Urinary bladder (tissue), 4 donors: ENCODE measurements around the gene METTL25B. TPM values are rescaled to one million over a fixed set of nuclear protein-coding genes. Genes with fewer than 3 reads are reported as not detected.
A peak's percentile ranks its signal among the peaks of the same experiment; 100 is the strongest.

Experiments
- DNase-seq: peaks from one replicate; pipeline ENCODE4 v3.0.0-alpha.2; 2015; ENCODE audit errors: extremely low spot score
- H3K27ac ChIP-seq: one replicate; pipeline ENCODE4 v1.5.1; 2013; ENCODE audit warnings: low read depth, mild to moderate bottlenecking, moderate library complexity
- H3K36me3 ChIP-seq: one replicate; pipeline ENCODE4 v1.6.1; 2013; ENCODE audit warnings: mild to moderate bottlenecking, moderate library complexity; ENCODE audit not compliant: insufficient read depth
- H3K4me1 ChIP-seq: one replicate; pipeline ENCODE4 v1.6.1; 2013; ENCODE audit warnings: mild to moderate bottlenecking, moderate library complexity; ENCODE audit not compliant: insufficient read depth
- H3K4me3 ChIP-seq: one replicate; pipeline ENCODE4 v1.5.1; 2013; ENCODE audit warnings: low read depth, low read length
- WGBS: extraction: QIAGEN DNeasy Blood & Tissue Kit; methylation state at CpG from one replicate; pipeline ENCODE4 v1.1.7; 2013; 5-methylcytosine and 5-hydroxymethylcytosine counted together
- polyA plus RNA-seq: library from polyadenylated mRNA; stranded (reverse); fragments of 200-250 nt; gene quantifications from one replicate; pipeline ENCODE4 v1.2.3, GENCODE V29; 2013
- total RNA-seq: library from RNA; depleted of rRNA; stranded (reverse); fragments of >200 nt; gene quantifications from one replicate; pipeline ENCODE4 v1.2.3, GENCODE V29; 2014
- donor health status: healthy with polysubstance abuse.
- donor health status: healthy.

METTL25B gene
- total and polyA plus RNA-seq, 2 donors = 11.4 to 32.6 TPM

DNA sequence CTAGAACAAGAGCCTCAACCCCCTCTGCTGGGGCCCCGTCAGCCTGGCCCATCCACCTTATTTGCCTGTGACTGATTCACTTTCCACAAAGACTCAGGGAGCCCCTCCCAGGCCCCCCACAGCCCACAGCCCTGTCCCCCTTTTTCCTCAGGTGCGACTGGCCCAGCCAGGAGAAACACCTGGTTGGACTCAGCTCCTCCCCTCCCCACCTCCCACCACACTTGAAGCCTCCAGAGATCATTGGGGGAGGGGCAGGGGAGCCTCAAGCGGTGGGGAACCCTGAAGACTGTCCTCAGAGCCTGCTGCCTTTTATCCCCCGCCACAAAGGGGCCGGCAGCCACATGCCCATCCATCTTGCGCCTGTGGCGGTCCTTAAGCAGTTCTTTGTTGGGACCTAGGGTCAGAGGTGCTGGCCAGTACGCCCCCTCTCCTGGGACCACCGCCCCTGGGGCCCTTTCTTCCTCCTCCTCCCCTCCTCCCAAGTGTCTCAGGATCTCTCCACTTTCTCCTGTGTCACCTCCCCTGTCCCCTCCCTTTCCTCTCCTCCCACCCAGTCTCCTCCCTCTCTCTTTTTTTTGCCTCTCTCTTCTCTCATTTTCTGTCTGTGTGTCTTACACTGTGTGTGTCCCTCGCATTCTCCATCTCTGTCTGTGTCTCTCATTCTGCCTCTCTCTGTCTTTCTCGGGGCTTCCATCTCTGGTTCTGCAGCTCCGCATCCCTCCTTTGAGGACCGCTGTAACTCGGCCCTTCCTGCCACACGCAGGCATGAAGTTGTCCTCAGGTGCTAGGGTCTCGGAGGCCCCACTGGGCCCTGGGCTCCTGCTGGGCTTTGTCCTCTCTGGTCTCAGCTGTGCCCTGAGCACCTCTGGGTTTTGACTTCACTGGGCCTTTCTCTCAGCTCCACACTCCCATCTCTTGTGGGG lies 35.1 kb upstream of the METTL25B start:
- whole genome bisulfite sequencing = 48% methylated on average over 16 of the region's 16 CpGs
- H3K36me3 ChIP-seq = no peaks in the 10 kb centered on the region
- no peaks in the 10 kb centered on the region for H3K4me1 ChIP-seq
- peak overlapping the region; percentile 42 for H3K27ac ChIP-seq
- no peak for DNase-seq
- H3K4me3 ChIP-seq = no peak overlapping the region

- H3K36me3 ChIP-seq = no peaks in the 10 kb centered on the region
- no peak overlapping the region for H3K4me3 ChIP-seq
- WGBS = 81% methylated on average over 12 of the region's 12 CpGs
- no peaks in the 10 kb centered on the region for H3K4me1 ChIP-seq
- DNase-seq = no peak
- H3K27ac ChIP-seq = peak overlapping the region; percentile 61
These were observed 34.2 kb upstream of the METTL25B start for GRCh38 chr1:156693848-156694689.

DNA sequence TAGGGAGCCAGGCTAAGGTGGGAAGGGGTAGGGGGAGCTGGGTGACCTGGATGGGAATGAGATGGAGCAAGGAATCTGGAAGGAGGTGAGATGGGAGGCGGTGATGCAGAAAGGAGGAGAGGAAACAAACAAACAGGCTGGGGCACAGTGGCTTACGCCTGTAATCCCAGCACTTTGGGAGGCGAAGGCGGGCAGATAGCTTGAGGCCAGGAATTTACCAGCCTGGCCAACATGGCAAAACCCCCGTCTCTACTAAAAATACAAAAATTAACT lies 33.6 kb upstream of the METTL25B start:
- H3K4me1 ChIP-seq = no peaks in the 10 kb centered on the region
- H3K36me3 ChIP-seq = no peaks in the 10 kb centered on the region
- 91% methylated on average over 5 of the region's 5 CpGs for WGBS
- H3K4me3 ChIP-seq = no peak overlapping the region
- no peak for DNase-seq
- peak overlapping the region; percentile 61 for H3K27ac ChIP-seq

- 86% methylated on average over 8 of the region's 8 CpGs for WGBS
- Histone ChIP-seq H3K4me3 (no peak overlapping the region), H3K36me3 (no peaks in the 10 kb centered on the region), H3K4me1 (no peaks in the 10 kb centered on the region), H3K27ac (no peak overlapping the region)
- no peak for DNase-seq
These were observed 31.5 kb upstream of the METTL25B start for GRCh38 chr1:156696755-156697154.

DNA sequence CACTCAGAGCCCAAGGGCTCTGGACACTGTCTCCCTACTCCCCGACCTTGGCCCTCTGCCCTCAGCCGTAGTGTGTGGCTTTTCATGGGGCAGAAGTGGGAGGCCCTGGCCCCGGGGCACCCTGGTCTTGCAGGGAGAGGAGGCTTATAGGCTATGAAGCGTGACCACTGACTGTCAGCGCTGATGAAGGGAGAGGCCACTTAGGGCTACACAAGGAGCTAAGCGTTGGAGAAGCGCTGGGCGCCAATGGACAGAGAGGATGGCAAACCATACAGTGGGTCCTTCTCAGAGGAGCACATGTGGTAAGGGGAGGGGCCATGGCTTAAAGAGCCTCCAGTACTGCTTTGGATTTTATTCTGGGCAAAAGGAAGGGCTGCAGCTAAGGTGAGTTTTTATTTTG lies 30.8 kb upstream of the METTL25B start:
- no peak overlapping the region for H3K4me3 ChIP-seq
- DNase-seq = no peak
- H3K36me3 ChIP-seq = no peaks in the 10 kb centered on the region
- 74% methylated on average over 8 of the region's 8 CpGs for WGBS
- no peaks in the 10 kb centered on the region for H3K4me1 ChIP-seq
- H3K27ac ChIP-seq = no peak overlapping the region

- DNase-seq = no peak
- Histone ChIP-seq H3K27ac (no peak overlapping the region), H3K4me1 (no peaks in the 10 kb centered on the region), H3K4me3 (no peak overlapping the region), H3K36me3 (no peaks in the 10 kb centered on the region)
- 61% methylated on average over 1 of the region's 1 CpG for WGBS
These were observed 29.3 kb upstream of the METTL25B start for GRCh38 chr1:156698995-156699394.

GRCh38 chr1:156700736-156701531 lies 27.3 kb upstream of the METTL25B start:
- H3K36me3 ChIP-seq = no peaks in the 10 kb centered on the region
- 78% methylated on average over 8 of the region's 8 CpGs for WGBS
- no peak overlapping the region for H3K27ac ChIP-seq

DNA sequence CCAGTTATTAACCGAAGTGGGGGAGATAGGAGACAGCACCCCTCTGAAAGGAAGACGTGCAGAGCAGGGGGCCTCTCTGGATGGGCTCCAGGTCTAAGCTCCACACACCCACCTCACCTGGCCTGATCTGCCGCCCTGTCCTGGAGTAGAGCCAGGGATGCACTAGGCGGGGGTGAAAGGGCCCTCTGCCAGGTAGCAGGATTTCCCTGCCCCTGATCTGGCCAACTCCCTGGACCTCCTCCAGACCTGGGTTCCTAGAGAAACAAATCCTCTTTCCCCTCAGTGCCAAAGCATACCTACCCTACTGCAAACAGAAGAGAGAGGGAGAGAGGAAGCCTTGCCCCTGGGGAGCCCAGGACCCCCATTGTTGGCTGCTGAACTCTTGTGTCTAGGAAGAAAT lies 24.9 kb upstream of the METTL25B start:
- DNase-seq = no peak
- no peaks in the 10 kb centered on the region for H3K4me1 ChIP-seq
- no peak overlapping the region for H3K4me3 ChIP-seq
- H3K27ac ChIP-seq = no peak overlapping the region
- 57% methylated on average over 4 of the region's 4 CpGs for WGBS
- no peaks in the 10 kb centered on the region for H3K36me3 ChIP-seq

More at GRCh38 chr1:156700736-156701531, 27.3 kb upstream of the METTL25B start:
- DNase-seq = no peak
- Histone ChIP-seq H3K4me3 (no peak overlapping the region), H3K4me1 (no peaks in the 10 kb centered on the region)

- no peaks in the 10 kb centered on the region for H3K4me1 ChIP-seq
- no peak overlapping the region for H3K27ac ChIP-seq
- H3K36me3 ChIP-seq = no peaks in the 10 kb centered on the region
- no peak for DNase-seq
- WGBS = 33% methylated on average over 4 of the region's 4 CpGs
- H3K4me3 ChIP-seq = no peak overlapping the region
These were observed 24.5 kb upstream of the METTL25B start for GRCh38 chr1:156703741-156704140.

GRCh38 chr1:156704166-156704711 lies 24.0 kb upstream of the METTL25B start:
- 44% methylated on average over 10 of the region's 10 CpGs for WGBS
- Histone ChIP-seq H3K27ac (no peak overlapping the region), H3K36me3 (no peaks in the 10 kb centered on the region), H3K4me3 (no peak overlapping the region), H3K4me1 (no peaks in the 10 kb centered on the region)
- DNase-seq = no peak

GRCh38 chr1:156704930-156705320 lies 23.3 kb upstream of the METTL25B start:
- WGBS = 3% methylated on average over 29 of the region's 29 CpGs
- Histone ChIP-seq H3K4me1 (no peaks in the 10 kb centered on the region), H3K4me3 (peak overlapping the region; percentile 35), H3K27ac (no peak overlapping the region), H3K36me3 (no peaks in the 10 kb centered on the region)
- no peak for DNase-seq

- Histone ChIP-seq H3K27ac (peak within 1 kb of the TSS; percentile 19), H3K4me1 (no peaks in the 10 kb centered on the region), H3K4me3 (peak within 1 kb of the TSS; percentile 35), H3K36me3 (no peaks in the 10 kb centered on the region)
- no peak for DNase-seq
- whole genome bisulfite sequencing = under 1% methylated on average over 42 of the region's 42 CpGs
These were observed 22.9 kb upstream of the METTL25B start, which contains the start of gene CRABP2 for GRCh38 chr1:156705321-156705917. Gene CRABP2, minus strand, starts transcription at chr1:156705583. Its CDS starts 137 bp downstream, at chr1:156705446.
